PC-3 (cell line): ENCODE results near the gene PEX6. TPM values are rescaled to one million over a fixed set of nuclear protein-coding genes. Genes with fewer than 3 reads are reported as not detected.
"Not testable (repeated sequence)": the region's sequence is repeated elsewhere in the genome, so short reads cannot be mapped to it uniquely, and the experiment has no call there.

Experiments used
- ATAC-seq: fragments of 200-7000 bp; cut with Tn5 transposase; 2 replicates; pipeline ENCODE4 v1.9.1; 2020; ENCODE audit warnings: mild to moderate bottlenecking, moderate library complexity
- BruUV-seq: library from RNA; stranded (reverse); fragments of 400-500 nt; replicated peaks from 2 replicates; lab custom pipeline; 2021; lab: Mats Ljungman, UMichigan
- CTCF ChIA-PET: fragments of 300-600 bp; sonication (Branson Sonifier 250); formaldehyde crosslinking; loops from one replicate; lab custom pipeline; 2022; ENCODE audit warnings: antibody characterized with exemption; lab: Charles Lee
- POLR2A ChIA-PET: fragments of 300-600 bp; sonication (Branson Sonifier 250); formaldehyde crosslinking; loops from one replicate; lab custom pipeline; 2022; ENCODE audit warnings: antibody characterized with exemption; ENCODE audit not compliant: unreplicated experiment; lab: Charles Lee
- DNase-seq: peaks from one replicate; pipeline ENCODE4 v3.0.0-alpha.2; 2015
- H2AFZ ChIP-seq: fragments of 300-600 bp; sonication (generic); 2 replicates; pipeline ENCODE4 v1.6.0; 2016; ENCODE audit warnings: antibody characterized with exemption, low read length
- H3F3A ChIP-seq: fragments of 300-600 bp; sonication (generic); one replicate; pipeline ENCODE4 v1.6.0; 2017; ENCODE audit warnings: antibody characterized with exemption, low read length, control low read depth, mild to moderate bottlenecking; ENCODE audit not compliant: unreplicated experiment
- H3K27ac ChIP-seq: fragments of 300-600 bp; sonication (generic); 2 replicates; pipeline ENCODE4 v1.5.1; 2016; ENCODE audit warnings: mild to moderate bottlenecking, low read length
- H3K27me3 ChIP-seq: fragments of 300-600 bp; sonication (generic); 2 replicates; pipeline ENCODE4 v1.6.1; 2016; ENCODE audit warnings: low read length, mixed read lengths
- H3K36me3 ChIP-seq: fragments of 300-600 bp; sonication (generic); 2 replicates; pipeline ENCODE4 v1.6.1; 2016; ENCODE audit warnings: low read depth, mixed run types, low read length, mixed read lengths
- H3K4me1 ChIP-seq: fragments of 300-600 bp; sonication (generic); 2 replicates; pipeline ENCODE4 v1.5.1; 2016; ENCODE audit warnings: low read length; ENCODE audit not compliant: insufficient read depth
- H3K4me2 ChIP-seq: fragments of 300-600 bp; sonication (generic); 2 replicates; pipeline ENCODE4 v1.6.0; 2016; ENCODE audit warnings: low read length
- H3K4me3 ChIP-seq: fragments of 300-600 bp; sonication (generic); 2 replicates; pipeline ENCODE4 v1.5.1; 2016; ENCODE audit warnings: mild to moderate bottlenecking, low read length, mixed read lengths
- H3K79me2 ChIP-seq: fragments of 300-600 bp; sonication (generic); 2 replicates; pipeline ENCODE4 v1.6.1; 2017; ENCODE audit warnings: low read length, mixed read lengths
- H3K9ac ChIP-seq: fragments of 300-600 bp; sonication (generic); 2 replicates; pipeline ENCODE4 v1.6.0; 2016; ENCODE audit warnings: mild to moderate bottlenecking, low read length
- H3K9me2 ChIP-seq: fragments of 300-600 bp; sonication (generic); replicated peaks from 2 replicates; pipeline ENCODE4 v1.6.1; 2016; ENCODE audit warnings: mixed run types, low read length, mixed read lengths
- H3K9me3 ChIP-seq: fragments of 300-600 bp; sonication (generic); 2 replicates; pipeline ENCODE4 v1.6.1; 2016; ENCODE audit warnings: low read length, mixed read lengths
- H4K20me1 ChIP-seq: fragments of 300-600 bp; sonication (generic); 2 replicates; pipeline ENCODE4 v1.6.1; 2016; ENCODE audit warnings: low read length, mixed read lengths
- EZH2 ChIP-seq: fragments of 300-600 bp; sonication (generic); IDR thresholded peaks from one replicate; pipeline ENCODE4 v1.6.1; 2017; ENCODE audit warnings: antibody characterized with exemption, mild to moderate bottlenecking, low read length; ENCODE audit not compliant: unreplicated experiment
- EZH2phosphoT487 ChIP-seq: fragments of 300-600 bp; sonication (generic); IDR thresholded peaks from 2 replicates; pipeline ENCODE4 v1.6.1; 2018; ENCODE audit warnings: mild to moderate bottlenecking, antibody characterized with exemption, low read length, borderline replicate concordance
- intact Hi-C: fragments of 100-400 bp; cut with micrococcal nuclease; formaldehyde crosslinking; loops from 2 replicates; pipeline ENCODE4 v1.9.0; 2023
- total RNA-seq: library from RNA; depleted of rRNA; stranded (reverse); fragments of >200 nt; gene quantifications from 2 replicates; pipeline ENCODE4 v1.2.3, GENCODE V29; 2014
- TF ChIP-seq, protein P1 (sequence below): fragments of 300-600 bp; sonication (generic); conservative IDR thresholded peaks from 2 replicates; pipeline ENCODE4 v1.5.1; 2017; ENCODE audit warnings: antibody characterized with exemption, low read depth, mild to moderate bottlenecking, low read length

The PEX6 gene
- total RNA-seq, 1 experiment from 2014 or later, result 35.9 TPM

DNA sequence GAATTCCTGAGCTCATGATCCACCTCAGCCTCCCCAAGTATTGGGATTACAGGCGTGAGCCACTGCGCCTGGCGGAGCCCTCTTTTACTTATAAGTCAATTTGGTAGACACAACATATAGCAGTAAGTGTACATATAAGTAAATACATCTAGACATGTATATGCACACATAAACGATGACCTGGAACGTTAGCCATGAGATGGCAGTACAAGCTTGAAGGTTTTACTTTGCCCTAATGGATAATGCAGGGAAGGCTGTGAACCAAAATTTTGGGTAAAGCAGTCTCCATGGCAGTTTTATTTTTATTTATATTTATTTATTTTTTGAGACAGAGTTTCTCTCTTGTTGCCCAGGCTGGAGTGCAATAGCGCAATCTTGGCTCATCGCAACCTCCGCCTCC lies 20.9 kb downstream of the PEX6 start:
- ChIA-PET CTCF (no interaction called here), POLR2A (no interaction called here)
- H3K4me2 ChIP-seq, result no peak overlapping the region
- no peaks in the 10 kb centered on the region for H4K20me1 ChIP-seq
- no peak overlapping the region for H2AFZ ChIP-seq
- intact Hi-C loops, result no loop called here
- no peak overlapping the region for H3K27ac ChIP-seq
- H3K9me3 ChIP-seq, result no peaks in the 10 kb centered on the region
- no peaks in the 10 kb centered on the region for H3K27me3 ChIP-seq
- H3K4me1 ChIP-seq, result peaks cover 15% of the 10 kb centered on the region; the same call in 1 of the 2 replicates
- no peak overlapping the region for H3K4me3 ChIP-seq
- no peaks in the 10 kb centered on the region for H3K79me2 ChIP-seq
- no peaks in the 10 kb centered on the region for H3F3A ChIP-seq
- DNase-seq (no peak), ATAC-seq (no peak)
- no TSS peak for BruUV-seq
- H3K9me2 ChIP-seq, result no peaks in the 10 kb centered on the region
- H3K9ac ChIP-seq, result no peak overlapping the region
- TF ChIP-seq EZH2 (no peak), EZH2phosphoT487 (no peak)
- TF ChIP-seq, protein P1, sequence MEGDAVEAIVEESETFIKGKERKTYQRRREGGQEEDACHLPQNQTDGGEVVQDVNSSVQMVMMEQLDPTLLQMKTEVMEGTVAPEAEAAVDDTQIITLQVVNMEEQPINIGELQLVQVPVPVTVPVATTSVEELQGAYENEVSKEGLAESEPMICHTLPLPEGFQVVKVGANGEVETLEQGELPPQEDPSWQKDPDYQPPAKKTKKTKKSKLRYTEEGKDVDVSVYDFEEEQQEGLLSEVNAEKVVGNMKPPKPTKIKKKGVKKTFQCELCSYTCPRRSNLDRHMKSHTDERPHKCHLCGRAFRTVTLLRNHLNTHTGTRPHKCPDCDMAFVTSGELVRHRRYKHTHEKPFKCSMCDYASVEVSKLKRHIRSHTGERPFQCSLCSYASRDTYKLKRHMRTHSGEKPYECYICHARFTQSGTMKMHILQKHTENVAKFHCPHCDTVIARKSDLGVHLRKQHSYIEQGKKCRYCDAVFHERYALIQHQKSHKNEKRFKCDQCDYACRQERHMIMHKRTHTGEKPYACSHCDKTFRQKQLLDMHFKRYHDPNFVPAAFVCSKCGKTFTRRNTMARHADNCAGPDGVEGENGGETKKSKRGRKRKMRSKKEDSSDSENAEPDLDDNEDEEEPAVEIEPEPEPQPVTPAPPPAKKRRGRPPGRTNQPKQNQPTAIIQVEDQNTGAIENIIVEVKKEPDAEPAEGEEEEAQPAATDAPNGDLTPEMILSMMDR, result no peak
- H3K36me3 ChIP-seq, result no peaks in the 10 kb centered on the region

- CTCF ChIA-PET, H3K4me1 ChIP-seq, H3K36me3 ChIP-seq, H3K9ac ChIP-seq, H3K79me2 ChIP-seq, H3K9me2 ChIP-seq, ATAC-seq, intact Hi-C loops, H3K27ac ChIP-seq, H4K20me1 ChIP-seq, DNase-seq, H2AFZ ChIP-seq, BruUV-seq, H3F3A ChIP-seq, POLR2A ChIA-PET, H3K9me3 ChIP-seq, H3K4me2 ChIP-seq, H3K4me3 ChIP-seq, H3K27me3 ChIP-seq: not testable (repeated sequence)
These were observed 24.6 kb downstream of the PEX6 start for GRCh38 chr6:42954405-42954804.

DNA sequence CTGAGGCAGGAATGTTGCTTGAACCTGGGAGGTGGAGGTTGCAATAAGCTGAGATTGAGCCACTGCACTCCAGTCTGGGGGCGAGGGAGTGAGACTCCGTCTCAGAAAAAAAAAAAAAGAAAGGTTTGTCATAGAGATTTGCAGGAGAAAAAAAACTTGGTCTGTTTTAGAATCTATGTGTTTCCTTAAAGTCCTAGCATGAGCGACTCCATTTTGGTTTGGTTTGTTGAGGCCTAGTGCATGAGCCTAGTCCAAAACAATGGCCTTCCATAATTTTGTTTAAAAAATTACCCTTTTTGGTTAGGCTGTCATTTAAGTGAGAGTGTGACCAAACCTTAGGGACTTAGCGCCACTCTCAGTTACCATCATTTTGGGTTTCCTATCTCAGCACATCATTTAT lies 26.6 kb downstream of the PEX6 start:
- Histone ChIP-seq H3F3A (no peaks in the 10 kb centered on the region), H3K27ac (no peak overlapping the region), H3K9me2 (no peaks in the 10 kb centered on the region), H3K27me3 (no peaks in the 10 kb centered on the region), H3K36me3 (no peaks in the 10 kb centered on the region), H3K4me1 (no peaks in the 10 kb centered on the region), H4K20me1 (no peaks in the 10 kb centered on the region), H3K4me3 (no peak overlapping the region), H3K4me2 (no peak overlapping the region), H3K79me2 (no peaks in the 10 kb centered on the region), H3K9me3 (no peaks in the 10 kb centered on the region), H2AFZ (no peak overlapping the region), H3K9ac (no peak overlapping the region)
- ATAC-seq (no peak), DNase-seq (no peak)
- CTCF ChIA-PET, result no interaction called here
- TF ChIP-seq, protein P1, result no peak
- TF ChIP-seq EZH2phosphoT487 (no peak), EZH2 (no peak)
- BruUV-seq, result no TSS peak
- intact Hi-C loops, result no loop called here
- POLR2A ChIA-PET, result no interaction called here
